ENCODE results near the gene TCF15.

The TCF15 gene

DNA sequence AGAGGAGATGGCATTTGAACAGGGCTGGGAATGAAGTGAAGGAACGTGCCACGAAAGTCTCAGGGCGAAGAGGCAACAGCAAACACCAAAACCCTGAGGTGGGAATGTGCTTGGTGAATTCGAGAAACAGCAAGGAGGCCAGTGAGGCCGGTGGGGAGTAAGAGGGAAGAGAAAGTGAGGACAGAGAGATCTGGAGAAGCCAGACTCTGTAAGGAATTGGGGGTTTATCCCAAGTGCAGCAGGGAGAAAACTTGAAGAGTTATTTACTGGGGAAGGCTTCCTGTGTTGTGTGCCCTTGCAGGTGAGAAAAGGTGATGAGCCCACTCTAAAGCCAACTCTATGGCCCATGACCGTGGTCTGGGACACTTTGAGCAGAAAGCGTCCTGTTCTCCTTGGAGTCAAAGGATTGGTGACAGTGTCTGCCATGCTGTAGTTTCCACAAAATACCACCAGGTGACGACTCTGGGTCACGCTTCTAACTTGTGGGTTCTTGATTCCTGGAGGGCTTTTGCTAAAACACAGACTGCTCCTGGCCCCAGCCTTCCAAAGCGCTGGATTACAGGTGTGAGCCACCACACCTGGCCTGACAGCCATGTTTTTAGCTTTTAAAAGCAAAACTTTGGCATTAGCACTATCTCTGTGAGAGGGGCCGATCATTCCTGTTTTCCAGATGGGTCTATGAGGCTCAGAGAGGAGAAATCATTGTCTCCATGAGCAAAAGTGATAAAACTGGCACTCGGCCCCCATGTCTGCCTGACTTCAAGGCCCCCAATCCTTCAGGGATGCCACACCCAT lies 48.5 kb downstream of the TCF15 start:
- no peak overlapping the region for H3K4me3 ChIP-seq (ENCODE audit: low read length)
- TF ChIP-seq, protein P1, sequence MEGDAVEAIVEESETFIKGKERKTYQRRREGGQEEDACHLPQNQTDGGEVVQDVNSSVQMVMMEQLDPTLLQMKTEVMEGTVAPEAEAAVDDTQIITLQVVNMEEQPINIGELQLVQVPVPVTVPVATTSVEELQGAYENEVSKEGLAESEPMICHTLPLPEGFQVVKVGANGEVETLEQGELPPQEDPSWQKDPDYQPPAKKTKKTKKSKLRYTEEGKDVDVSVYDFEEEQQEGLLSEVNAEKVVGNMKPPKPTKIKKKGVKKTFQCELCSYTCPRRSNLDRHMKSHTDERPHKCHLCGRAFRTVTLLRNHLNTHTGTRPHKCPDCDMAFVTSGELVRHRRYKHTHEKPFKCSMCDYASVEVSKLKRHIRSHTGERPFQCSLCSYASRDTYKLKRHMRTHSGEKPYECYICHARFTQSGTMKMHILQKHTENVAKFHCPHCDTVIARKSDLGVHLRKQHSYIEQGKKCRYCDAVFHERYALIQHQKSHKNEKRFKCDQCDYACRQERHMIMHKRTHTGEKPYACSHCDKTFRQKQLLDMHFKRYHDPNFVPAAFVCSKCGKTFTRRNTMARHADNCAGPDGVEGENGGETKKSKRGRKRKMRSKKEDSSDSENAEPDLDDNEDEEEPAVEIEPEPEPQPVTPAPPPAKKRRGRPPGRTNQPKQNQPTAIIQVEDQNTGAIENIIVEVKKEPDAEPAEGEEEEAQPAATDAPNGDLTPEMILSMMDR (IDR thresholded peaks at IDR 0.05; ENCODE audit: insufficient read depth, low read depth, low read length, missing control alignments) = peak; percentile 100
- peak; percentile 71 for DNase-seq (ENCODE audit: low read depth)

DNA sequence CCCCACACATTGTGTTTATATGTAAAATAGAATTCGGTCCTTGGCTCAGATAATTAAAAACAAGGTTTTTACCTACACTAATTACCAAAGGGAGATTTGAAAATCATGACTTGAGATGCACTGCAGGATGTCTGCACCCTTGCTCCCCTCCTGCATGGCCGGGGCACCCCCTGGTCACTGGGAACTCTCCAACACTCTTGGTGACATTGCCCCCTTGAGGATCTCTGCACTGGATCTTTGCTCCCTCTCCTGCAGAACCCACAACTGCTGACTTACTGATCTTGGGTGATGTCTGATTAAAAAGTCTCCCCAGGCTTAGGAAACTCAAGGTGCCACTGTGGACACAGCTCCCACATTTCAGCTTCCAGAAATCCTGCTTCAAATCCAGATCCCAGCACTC lies 49.4 kb downstream of the TCF15 start:
- TF ChIP-seq, protein P1 (IDR thresholded peaks at IDR 0.05; ENCODE audit: insufficient read depth, low read depth, low read length, missing control alignments) = no peak
- no peak overlapping the region for H3K4me3 ChIP-seq (ENCODE audit: low read length)
- DNase-seq (ENCODE audit: low read depth) = no peak

DNA sequence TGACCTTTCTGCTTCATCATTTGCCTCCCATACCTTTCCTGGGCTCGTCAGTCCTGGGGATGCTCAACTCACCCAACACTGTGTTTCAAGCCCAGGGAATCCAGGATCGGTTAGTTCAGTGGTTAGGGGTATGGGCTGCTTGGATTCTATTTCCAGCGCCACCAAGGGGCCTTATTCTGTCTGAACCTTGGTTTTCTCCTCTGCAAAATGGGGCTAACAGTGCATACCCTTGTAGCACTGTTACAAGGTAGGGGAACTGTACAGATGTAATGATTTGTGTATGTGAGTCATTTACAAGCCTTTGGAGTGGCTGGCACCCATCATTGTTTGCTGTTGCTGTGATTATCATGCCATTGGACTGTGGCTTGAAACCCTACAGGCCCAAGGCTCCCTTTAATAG lies 52.0 kb downstream of the TCF15 start:
- no peak for DNase-seq (ENCODE audit: low read depth)
- H3K4me3 ChIP-seq (ENCODE audit: low read length) = no peak overlapping the region
- TF ChIP-seq, protein P1 (IDR thresholded peaks at IDR 0.05; ENCODE audit: insufficient read depth, low read depth, low read length, missing control alignments) = no peak

DNA sequence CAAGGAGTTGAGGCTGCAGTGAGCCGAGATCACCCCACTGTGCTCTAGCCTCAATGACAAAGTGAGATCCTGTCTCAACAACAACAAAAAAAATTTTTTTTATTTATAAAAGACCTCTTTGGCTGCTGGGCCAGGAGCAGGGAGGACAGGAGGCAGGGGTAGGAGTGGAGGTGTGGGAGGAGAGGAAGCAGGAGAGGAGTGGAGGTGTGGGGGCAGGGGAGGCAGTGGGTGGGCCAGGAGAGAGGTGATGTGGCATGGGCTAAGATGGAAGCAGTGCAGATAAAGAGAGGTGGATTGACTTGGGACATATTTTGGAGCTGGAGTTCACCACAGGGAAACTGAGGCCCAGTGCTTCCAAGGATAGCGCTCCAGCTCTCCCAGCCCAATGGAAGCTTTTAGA lies 53.1 kb downstream of the TCF15 start:
- H3K4me3 ChIP-seq (ENCODE audit: low read length) = no peak overlapping the region
- TF ChIP-seq, protein P1 (IDR thresholded peaks at IDR 0.05; ENCODE audit: insufficient read depth, low read depth, low read length, missing control alignments) = no peak
- DNase-seq (ENCODE audit: low read depth) = no peak

DNA sequence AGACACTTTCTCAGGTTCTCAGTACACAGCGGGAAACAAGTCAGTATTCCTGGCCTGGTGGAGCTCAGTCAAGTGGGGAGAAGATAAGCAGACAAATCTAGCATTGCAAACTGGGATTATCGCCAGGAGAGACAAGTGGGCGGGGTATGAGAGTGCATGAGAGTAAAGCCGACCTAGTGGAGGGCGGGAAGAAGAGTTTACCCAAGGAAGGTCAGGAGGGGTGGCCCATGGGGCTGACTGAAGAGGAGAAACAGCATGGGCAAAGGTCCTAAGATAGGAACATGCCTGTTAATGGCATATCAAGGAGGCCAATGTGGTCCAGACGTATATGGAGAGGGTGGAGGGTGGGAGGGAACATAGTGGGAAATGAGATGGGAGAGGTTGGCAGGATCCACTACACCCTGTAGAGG lies 54.1 kb downstream of the TCF15 start:
- TF ChIP-seq, protein P1 (IDR thresholded peaks at IDR 0.05; ENCODE audit: insufficient read depth, low read depth, low read length, missing control alignments) = no peak
- no peak overlapping the region for H3K4me3 ChIP-seq (ENCODE audit: low read length)
- no peak for DNase-seq (ENCODE audit: low read depth)
